ENCODE data around the gene MCF2.

GRCh38 chrX:139560221-139560620 lies 147.7 kb downstream of the MCF2 start:
- TF ChIP-seq CTCF (IDR thresholded peaks at IDR 0.05) (no peak), POLR2A (IDR thresholded peaks at IDR 0.05) (no peak)
